GM21423 (cell line): ENCODE data around the gene GABBR2.

Experiments
- ATAC-seq: cut with Tn5 transposase; IDR thresholded peaks from one replicate; pipeline ENCODE4 v1.9.1; 2021; ENCODE audit warnings: mild to moderate bottlenecking, moderate library complexity; ENCODE audit not compliant: unreplicated experiment

The GABBR2 gene

GRCh38 chr9:98248737-98249474 is 459.8 kb downstream of the GABBR2 start:
- ATAC-seq = no peak

DNA sequence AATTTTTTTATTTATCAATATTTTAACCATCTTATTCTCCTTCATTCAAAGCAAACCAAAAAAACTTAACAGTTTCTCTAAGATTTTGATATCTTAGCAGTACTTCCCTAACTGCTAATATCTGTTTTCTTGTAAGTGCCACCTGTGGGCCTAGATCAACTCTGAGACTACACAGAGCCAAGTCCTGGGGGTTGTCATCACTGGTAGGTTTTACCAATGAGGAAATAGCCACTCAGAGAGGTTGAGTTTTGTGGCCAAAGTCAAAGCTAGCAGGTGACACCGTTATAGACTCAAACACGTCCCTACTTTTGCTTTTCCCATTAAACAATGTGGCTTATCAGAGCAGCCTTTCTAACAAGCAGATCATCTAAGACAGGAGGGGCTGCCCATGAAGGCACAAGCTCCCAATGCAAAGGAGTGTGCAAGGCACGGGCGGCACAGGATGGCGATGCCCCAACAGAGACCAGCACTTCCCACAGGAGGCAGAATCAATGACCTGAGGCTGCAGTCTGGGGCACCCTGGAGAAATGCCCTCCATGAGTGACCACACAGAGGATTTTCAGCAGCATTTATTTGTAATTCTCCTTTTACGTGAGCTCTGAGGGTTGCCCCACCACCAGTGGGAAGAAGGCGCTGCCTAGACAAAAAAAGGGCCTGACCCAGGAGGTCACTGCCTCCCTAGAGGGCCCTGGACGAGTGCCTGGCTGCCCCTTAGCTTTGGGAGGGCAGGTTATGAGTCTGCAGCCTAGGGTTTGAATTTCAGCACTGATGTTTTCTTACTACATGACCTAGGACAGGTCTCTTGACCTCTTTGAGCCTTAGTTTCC is 460.7 kb downstream of the GABBR2 start:
- no peak for ATAC-seq

- ATAC-seq = no peak
These were observed 466.3 kb downstream of the GABBR2 start for GRCh38 chr9:98242426-98242825.

- no peak for ATAC-seq
These were observed 467.1 kb downstream of the GABBR2 start for GRCh38 chr9:98241357-98242300.

DNA sequence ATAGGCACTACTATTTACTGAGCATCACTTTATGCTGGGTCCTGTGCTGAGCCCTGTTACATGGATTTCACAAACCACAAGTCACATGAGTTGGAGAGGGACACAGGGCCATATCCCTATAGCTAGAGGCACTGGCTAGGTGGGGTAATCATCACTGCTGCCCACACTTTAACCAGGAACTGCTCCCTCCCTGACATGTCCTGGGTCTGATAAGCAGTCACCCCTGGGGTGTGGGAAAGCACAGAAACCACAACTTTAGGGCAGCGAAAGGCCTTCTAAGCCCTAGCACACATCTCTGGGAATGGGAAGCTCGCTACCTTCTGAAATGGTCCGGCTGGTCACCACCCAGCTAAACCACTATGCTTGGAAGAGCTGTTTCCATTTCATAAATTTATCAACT is 468.3 kb downstream of the GABBR2 start:
- no peak for ATAC-seq
